ENCODE data around the gene FAM162A.
"Not testable (repeated sequence)": the region's sequence is repeated elsewhere in the genome, so short reads cannot be mapped to it uniquely, and the experiment has no call there.

The FAM162A gene, protein sequence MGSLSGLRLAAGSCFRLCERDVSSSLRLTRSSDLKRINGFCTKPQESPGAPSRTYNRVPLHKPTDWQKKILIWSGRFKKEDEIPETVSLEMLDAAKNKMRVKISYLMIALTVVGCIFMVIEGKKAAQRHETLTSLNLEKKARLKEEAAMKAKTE

DNA sequence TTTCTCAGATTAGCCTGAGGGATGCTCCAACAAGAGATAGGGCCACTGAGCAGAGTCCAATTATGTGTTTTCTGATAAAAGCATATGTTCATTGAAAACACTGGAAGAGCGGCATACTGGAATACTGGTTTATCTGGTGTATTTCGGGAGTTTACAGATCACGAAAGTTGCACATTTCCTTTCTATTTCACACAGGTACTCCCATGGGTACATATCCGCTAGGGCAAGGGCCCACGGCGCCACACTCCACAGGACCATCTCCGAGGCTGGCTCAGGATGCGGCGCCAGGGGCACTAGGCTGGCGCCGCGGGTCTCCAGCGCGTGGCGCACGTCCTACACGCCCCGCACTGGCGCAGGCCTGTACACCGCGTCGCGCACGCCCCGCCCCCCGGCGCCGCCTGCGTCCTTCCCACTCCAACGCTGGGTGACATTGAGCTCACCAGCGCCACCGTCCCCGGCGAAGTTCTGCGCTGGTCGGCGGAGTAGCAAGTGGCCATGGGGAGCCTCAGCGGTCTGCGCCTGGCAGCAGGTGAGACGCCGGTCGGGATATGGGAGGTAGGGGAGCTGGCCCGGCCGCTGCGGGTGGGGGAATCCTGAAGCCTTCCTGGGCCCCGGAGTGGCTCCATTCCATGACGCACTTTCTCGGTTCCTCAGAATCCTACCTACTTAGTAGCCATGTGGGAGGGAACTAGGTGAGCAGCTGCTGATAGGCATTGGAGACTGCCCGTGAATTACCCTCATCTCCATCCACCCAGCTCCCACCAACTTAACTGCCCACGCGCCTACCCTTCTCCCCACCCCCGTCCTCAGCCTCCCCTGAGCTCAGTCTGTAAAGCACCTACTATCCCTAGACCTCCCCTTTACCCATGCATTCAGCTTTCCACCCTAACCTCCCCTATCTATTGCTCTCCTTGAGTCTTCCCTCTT, at the start of gene FAM162A:
TSS of gene FAM162A (plus strand) at position 412 of the 927 bp plus-strand sequence. CDS start at position 496, 84 bp downstream.
- DNase-seq (ENCODE audit: low read depth in 2 of 2): peak; percentile 82 to 86

DNA sequence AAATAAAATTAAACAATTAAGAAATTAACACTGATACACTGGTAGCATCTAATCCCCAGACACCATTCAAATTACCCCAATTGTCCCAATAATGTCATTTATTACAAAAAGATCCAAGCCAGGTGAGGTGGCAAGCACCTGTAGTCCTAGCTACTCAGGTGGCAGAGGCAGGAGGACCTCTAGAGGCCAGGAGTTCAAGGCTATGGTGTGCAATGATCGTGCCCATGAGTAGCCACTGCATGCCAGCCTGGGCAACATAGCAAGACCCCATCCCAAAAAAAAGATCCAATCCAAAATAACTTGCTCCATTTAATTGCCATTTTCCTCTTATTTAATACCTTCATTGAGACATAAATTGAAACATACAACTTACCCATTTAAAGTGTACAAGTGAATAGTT, 41.2 kb upstream of the FAM162A start:
- DNase-seq (ENCODE audit: low read depth in 2 of 2): no peak

DNA sequence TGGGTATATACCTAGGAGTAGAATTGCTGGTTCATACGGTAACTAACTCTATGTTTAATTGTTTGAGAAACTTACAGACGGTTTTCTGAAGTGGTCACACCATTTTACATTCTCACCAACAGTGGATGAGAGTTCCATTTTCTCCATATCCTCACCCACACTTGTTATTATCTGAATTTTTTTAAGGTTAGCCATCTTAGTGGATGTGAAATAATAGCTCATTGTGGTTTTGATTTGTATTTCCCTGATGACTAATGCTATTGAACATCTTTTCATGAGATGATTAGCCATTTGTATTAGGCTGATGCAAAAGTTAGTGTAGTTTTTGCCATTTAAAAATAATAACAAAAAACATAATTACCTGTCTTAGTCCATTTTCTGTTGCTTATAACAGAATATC, 40.3 kb upstream of the FAM162A start:
- no peak for DNase-seq (ENCODE audit: low read depth in 2 of 2)

DNA sequence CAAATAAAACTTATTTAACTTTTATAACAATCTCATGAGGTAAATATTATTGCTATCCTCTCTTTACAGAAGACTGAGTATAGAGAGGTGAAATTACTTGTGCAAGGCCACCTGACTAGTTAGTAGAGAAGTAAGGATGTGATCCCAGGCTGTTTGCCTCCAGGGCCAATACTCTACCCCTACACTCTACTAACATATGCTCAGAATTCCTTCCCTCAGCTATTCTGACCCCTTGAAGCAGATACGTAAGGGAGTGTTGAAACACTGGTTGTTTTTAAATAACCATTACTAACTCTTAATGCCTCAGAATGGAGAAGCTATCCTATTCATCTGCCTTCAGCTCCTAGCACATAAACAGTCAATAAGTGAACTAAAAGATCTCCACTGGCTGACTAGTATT, 34.8 kb upstream of the FAM162A start:
- DNase-seq (ENCODE audit: low read depth in 2 of 2): no peak

DNA sequence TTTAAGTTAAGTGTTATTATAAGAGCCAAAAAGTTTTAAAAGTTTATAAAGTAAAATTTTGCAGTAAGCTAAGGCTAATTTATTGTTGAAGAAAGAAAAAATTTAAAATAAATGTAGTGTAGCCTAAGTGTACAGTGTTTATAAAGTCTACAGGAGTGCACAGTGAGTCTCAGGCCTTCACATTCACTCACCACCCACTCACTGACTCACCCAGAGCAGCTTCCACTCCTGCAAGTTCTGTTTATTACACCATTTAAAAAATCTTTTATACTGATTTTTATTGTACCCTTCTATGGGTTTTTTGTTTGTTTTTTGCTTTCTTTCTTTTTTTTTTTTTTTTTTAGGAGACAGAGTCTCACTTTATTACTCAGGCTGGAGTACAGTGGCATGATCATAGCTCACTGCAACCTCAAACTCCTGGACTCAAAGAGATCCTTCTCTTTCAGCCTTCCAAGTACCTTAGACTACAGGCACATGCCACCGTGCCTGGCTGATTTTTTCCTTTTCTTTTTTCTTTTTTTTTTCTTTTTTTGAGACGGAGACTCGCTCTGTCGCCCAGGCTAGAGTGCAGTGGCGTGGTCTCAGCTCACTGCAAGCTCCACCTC, 33.1 kb upstream of the FAM162A start:
- no peak for DNase-seq (ENCODE audit: low read depth in 2 of 2)

DNA sequence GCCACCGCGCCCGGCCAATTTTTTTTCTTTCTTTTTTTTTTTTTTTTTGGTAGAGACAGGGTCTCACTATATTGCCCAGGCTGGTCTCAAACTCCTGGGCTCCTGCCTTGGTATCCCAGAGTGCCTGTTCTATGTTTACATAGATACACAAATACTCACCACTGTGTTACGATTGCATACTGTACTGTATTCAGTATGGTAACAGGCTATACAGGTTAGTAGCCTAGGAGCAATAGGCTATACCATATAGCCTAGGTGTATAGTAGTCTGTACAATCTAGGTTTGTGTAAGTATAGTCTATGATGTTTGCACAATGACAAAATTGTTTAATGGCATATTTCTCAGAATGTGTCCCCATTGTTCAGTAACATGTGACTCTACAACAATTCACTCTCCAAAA, 32.4 kb upstream of the FAM162A start:
- no peak for DNase-seq (ENCODE audit: low read depth in 2 of 2)

DNA sequence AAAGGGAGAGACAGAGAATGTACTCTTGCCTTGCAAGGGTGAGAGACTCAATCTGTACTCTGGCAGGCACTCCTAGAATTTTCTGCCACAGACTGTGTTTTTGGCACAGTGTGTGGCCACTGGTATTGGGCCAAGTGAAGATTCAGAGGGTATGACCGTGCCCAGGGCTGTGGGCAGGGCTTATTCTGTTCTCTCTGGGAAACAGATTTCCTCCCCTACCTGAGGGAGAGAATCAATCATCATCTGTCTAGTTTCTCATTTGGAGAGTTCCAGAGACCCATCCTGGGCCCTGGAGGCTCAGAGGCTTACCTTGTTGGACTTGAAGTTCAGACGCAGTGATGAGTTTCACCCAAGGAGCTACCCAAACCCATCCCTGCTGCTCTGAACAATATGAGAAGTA, 30.8 kb upstream of the FAM162A start:
- DNase-seq (ENCODE audit: low read depth in 2 of 2): no peak

DNA sequence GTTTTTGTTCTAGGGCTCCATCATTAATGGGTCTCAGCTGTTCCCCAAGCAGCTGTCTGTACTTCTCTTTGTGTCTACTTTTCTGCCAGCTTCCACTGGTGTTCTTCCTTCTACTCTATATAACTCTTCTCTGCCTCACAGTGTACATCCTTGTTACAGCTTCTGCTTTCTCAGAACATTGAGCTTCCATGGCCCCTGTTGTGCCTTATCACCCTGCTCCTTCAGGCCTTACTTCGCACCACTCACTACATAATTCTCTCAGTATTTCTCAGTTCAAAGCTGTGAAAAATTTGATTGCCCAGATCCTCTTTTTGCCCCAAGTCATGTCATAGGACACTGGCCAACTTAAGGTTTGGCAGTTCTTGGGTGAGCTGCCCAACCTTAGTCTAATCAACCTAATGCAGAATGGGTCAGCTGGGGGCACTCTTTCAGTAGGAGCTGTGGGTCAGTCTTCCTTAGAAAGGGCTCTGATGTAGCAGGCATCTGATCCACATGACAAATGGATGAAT, 30.0 kb upstream of the FAM162A start:
- DNase-seq (ENCODE audit: low read depth in 2 of 2): no peak

DNA sequence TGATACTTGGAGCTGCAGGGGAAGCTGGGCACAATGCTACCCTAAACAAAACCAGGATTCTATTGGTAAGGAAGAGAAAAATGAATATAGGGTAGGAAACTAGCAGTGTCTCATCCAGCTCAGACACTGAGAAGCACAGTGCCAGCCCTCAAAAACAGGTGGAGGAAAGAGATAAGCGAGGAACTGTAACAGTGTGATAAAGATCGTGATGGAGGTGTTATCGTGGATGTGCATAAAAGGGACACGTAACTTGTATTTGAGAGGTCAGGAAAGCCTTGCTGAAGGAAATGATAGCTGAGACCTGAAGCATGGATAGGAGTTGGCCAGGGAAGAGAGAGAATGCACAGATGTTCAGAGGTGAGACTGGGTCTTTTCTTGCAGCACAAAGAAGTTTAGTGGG, 28.4 kb upstream of the FAM162A start:
- no peak for DNase-seq (ENCODE audit: low read depth in 2 of 2)

DNA sequence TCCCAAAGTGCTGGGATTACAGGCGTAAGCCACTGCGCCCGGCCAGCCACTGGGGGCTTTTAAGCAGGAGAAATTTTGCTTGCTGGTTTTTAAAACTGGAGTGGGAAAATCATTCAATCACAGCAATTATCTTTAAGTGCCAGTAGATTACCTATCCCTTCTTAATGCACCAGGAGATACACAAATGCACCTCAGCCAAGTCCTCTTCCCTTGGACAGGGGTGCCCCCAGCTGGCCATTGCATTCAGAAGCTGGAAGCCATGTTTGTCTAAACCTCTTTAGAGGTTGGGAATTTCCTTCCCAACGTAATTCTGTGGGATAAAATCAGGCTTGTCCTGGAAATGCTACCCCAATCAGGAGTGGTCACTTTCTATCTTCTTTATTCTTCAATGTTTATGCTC, 27.6 kb upstream of the FAM162A start:
- no peak for DNase-seq (ENCODE audit: low read depth in 2 of 2)

DNA sequence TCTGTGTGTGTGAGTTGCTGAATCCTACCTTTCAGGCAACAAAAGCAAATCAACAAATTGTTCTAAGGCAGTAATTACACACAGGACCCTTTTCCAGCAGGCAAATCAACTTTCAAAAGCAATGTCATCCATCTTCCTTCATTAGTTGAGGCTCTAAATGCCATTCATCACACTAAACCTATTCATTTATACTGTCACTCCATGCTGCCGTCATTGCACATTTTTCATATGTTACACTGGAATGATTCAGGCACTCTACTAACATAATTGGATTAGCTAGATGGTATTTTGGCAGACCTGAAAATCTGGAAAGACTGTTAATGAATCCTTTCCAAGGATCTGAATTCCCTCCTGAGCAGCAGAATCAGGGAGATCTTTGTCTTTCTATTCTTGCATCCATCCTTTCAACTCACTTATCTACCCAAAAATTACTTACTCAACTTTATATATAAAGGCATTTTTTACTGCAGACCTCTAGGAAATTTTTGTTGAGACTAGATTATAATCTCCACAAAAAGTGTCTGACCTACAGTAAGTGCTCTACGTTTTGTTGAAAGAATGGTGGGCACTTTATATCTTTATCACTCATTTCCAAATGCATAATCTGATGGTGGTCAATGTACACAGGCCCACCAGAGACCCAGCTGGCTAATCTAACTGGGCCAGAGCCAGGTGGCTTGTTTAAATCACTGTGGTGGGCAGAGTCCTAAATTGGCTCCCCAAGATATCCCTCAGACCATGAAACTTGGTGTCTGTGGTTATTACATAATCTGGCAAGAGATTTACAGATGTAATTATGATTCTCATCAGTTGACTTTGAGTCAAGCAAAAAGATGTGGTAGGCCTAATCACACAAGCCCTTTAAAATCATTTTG, 25.9 kb upstream of the FAM162A start:
- no peak for DNase-seq (ENCODE audit: low read depth in 2 of 2)

DNA sequence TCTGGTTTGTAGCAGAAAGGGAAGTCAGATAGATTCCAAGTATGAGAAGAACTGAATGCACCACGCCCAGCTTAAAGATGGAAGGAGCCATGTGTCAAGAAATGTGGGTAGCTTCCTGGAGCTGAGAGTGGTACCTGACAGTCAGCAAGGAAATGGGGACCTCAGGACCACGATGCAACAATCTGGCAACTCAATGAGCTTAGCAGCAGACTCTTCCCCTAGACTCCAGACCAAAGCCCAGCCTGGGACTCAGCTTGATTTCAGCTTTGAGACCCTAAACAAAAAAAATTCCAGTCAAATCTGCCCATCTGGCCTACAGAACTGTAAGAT, 25.3 kb upstream of the FAM162A start:
- DNase-seq (ENCODE audit: low read depth in 2 of 2): no peak

DNA sequence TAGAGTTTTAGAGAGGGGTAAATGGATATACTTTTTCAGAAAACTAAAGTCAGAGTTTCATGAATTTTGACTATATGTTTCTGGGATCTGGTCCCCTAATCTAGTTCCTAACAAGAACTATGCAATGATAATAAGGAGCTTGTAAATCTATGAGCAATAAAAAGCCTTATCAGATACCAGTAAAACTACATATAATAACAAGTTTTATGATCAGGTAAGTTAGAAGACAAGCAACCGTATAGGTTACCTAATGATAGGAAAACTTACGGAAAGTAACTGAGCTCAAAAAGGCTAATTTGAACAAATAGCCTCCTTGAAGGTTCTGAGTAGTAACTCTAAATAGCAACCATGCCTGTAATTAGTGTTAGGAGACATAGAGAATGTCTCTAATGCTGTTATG, 22.0 kb upstream of the FAM162A start:
- DNase-seq (ENCODE audit: low read depth in 2 of 2): no peak

DNA sequence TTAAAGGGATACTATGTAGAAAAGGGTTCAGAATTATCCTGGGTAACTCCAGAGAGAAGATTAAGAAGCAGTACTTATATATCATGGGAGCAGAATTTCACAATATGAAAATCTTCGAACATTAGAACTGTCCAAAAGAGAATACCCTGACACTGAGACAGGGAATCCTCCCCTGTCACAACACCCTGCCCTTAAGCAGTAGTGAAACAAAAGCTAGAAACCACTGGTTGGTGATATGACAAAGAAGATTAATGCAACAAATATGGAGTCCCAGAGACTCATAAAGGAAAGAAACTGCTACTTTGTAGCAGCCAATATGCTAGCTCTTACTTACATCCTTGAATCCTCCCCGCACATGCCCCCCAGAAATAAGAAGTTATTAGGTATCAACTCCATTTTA, 19.5 kb upstream of the FAM162A start:
- DNase-seq (ENCODE audit: low read depth in 2 of 2): no peak

DNA sequence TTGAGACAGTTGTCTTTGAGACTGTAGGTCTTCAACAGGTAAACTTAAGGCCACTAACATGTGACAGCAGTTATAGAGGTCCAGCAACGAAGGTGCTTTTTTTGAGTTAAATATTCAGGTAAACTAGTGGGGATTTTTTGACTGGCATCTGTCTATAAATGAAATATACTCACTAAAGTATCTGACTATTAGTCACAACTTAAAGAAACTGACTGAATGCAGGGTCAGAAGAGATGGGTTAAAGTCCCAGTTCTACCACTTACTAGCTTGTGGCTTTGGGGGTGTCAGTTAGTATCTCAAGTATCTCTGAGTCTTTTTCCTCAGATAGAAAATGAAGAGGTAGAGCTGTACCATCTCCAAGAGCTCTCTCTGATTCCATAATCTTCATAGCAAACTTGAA, 18.9 kb upstream of the FAM162A start:
- DNase-seq (ENCODE audit: low read depth in 2 of 2): no peak

DNA sequence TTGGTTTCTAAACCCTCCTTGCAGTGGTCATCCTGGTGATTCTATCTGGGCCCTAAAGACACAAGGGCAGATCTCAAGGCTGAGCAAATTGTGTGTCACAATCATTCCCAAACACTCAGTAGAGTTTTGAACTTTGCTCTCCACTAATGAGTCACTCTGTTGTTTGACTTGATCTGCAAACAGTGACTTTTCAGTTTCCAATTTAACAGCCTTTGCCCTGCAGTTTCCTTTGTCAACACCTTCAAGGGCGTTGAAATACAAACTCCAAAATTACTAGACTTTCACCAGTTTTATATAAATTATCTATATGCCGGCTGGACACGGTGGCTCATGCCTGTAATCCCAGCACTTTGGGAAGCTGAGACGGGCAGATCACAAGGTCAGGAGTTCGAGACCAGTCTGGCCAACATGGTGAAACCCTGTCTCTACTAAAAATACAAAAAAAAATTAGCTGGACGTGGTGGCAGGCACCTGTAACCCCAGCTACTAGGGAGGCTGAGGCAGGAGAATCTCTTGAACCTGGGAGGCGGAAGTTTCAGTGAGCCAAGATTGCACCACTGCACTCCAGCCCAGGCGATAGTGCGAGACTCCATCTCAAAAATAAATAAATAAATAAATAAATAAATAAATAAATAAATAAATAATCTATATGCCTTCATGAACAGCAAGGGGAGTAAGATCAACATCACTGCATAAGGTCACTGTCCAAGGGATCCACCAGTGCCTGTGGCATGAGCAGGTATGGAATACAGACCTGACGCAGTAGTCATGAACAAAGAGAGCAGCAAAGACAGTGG, 18.2 kb upstream of the FAM162A start:
- not testable (repeated sequence) for DNase-seq (ENCODE audit: low read depth in 2 of 2)

DNA sequence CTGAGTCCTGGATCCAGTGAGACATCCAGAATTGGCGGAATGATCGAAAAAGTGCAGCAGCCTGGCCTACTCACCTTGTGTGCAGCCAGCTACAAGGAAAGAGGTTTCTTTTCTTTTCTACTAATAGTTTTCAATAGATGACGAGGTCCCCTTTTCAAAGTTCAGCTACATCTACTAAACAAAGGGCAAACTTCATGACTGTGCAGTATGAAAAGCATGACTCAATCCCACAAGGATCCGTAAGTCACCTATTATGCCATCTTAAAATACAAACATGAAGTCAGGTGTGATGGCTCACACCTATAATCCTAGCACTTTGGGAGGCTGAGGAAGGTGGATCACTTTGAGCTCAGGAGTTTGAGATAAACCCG, 17.6 kb upstream of the FAM162A start:
- DNase-seq (ENCODE audit: low read depth in 2 of 2): no peak

DNA sequence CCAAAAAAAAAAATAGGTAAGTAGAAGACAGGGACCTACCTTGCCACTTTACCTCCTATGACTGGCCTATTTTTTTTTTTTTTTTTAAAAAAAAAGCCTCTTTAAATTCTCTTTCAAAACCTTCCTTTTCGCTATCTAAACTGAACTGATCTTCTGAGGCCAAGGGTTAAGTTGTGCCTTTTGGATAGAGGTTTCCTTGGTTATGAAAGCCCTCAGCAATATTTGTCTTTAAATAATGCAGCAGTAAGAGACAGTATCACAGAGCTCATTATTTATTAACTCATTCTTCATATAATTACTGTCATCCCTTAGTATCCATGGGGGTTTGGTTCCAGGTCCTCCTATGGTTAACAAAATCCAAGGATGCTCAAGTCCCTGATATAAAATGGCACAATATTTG, 9.9 kb upstream of the FAM162A start:
- no peak for DNase-seq (ENCODE audit: low read depth in 2 of 2)

DNA sequence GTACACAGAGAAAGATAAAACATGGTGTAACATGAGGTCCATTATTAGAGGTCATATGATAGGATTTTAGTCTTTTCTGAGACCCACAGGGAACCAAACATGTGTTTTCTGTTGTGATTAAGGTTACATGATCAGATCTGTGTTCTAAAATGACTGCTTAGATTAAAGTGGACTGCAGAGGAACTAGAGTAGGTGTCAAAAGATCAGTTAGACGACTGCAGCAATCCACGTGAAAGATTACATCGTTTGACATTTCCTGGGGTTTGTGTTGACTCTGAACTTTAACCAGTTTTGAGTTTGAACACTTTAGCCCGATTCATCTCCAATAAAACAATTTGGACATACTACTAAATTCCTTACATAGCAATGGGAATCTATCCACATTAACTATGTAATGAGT, 6.0 kb upstream of the FAM162A start:
- no peak for DNase-seq (ENCODE audit: low read depth in 2 of 2)

DNA sequence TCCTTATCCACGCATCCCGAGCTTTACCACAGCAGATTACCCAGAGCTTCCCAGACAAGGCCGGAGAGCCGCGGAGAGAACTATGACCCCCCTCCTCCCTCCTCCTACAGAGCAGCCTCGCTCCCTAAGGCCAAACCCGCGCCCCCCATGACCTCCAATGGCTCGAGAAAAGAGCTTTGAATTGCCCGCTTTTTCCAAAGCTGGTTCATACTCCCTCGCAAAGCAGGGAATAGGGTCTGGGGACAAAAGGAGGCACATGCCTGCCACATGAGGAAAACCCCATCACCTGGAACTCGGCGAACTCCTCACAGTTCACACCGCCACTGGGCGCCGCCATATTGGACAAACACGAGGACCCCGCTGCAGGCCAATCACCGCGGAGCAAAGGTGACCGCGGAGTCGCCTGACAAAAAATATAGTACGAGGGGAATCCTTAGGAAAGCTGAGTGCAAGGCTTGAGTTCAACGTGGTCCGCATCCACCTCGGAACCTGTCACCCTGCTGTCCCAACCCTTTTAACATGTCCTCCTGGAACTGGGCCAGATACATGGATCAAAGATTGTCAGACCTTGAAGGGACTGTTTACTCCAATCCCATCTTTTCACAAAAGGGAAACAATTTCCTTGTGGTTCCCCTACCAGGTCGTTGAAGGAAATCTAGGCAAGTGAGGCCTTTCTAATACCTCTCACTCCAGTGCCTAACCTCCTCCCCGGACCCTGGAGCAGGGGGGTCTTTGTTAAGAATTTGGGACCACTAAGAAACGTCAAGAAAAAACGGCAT, 905 bp upstream of the FAM162A start, which contains the start of gene MIX23:
TSS of gene MIX23 (minus strand) at position 344 of the 779 bp plus-strand sequence. CDS start at position 337, 7 bp downstream.
- DNase-seq (ENCODE audit: low read depth in 2 of 2): peak; percentile 56 to 68

Measured in stimulated activated CD8-positive, alpha-beta memory T cell treated with anti-CD3 and anti-CD28 coated beads, Interleukin-7, amount 100 ng/mL, for 1 hour (primary cell).